Osteoblast (primary cell): ENCODE measurements around the gene BANP. TPM values are rescaled to one million over a fixed set of nuclear protein-coding genes. Genes with fewer than 3 reads are reported as not detected.
"Not testable (repeated sequence)": the region's sequence is repeated elsewhere in the genome, so short reads cannot be mapped to it uniquely, and the experiment has no call there.

Experiments
- DNase-seq: peaks from one replicate; pipeline ENCODE4 v3.0.0; 2011; ENCODE audit warnings: low spot score, mixed read lengths; ENCODE audit not compliant: insufficient read length; ENCODE audit errors: missing footprints
- H2AFZ ChIP-seq: 2 replicates; pipeline ENCODE4 v1.6.0; 2011; ENCODE audit warnings: mild to moderate bottlenecking, low read length
- H3K27ac ChIP-seq: 2 replicates; pipeline ENCODE4 v1.5.1; 2011; ENCODE audit warnings: mild to moderate bottlenecking, low read depth, low read length, moderate library complexity
- H3K27me3 ChIP-seq: 2 replicates; pipeline ENCODE4 v1.6.0; 2012; ENCODE audit warnings: mild to moderate bottlenecking, control low read depth, inconsistent platforms, low read length, moderate library complexity; ENCODE audit not compliant: insufficient read depth
- H3K36me3 ChIP-seq: 2 replicates; pipeline ENCODE4 v1.5.1; 2011; ENCODE audit warnings: mild to moderate bottlenecking, low read length, control low read depth, moderate library complexity; ENCODE audit not compliant: insufficient read depth
- H3K4me1 ChIP-seq: 2 replicates; pipeline ENCODE4 v1.5.1; 2011; ENCODE audit warnings: mild to moderate bottlenecking, low read length, control low read depth, moderate library complexity; ENCODE audit not compliant: insufficient read depth
- H3K4me2 ChIP-seq: 2 replicates; pipeline ENCODE4 v1.6.0; 2011; ENCODE audit warnings: mild to moderate bottlenecking, low read length; ENCODE audit not compliant: insufficient read depth
- H3K4me3 ChIP-seq: fragments of 200-600 bp; sonication (generic); 3 replicates; pipeline ENCODE4 v1.5.1; 2012; ENCODE audit warnings: mild to moderate bottlenecking, low read length, inconsistent platforms; ENCODE audit not compliant: insufficient read depth
- H3K79me2 ChIP-seq: 2 replicates; pipeline ENCODE4 v1.6.0; 2012; ENCODE audit warnings: mild to moderate bottlenecking, low read length, control low read depth, inconsistent platforms; ENCODE audit not compliant: insufficient read depth
- H3K9me3 ChIP-seq: 2 replicates; pipeline ENCODE4 v1.5.1; 2011; ENCODE audit warnings: low read depth, low read length, control low read depth
- H4K20me1 ChIP-seq: 2 replicates; pipeline ENCODE4 v1.6.0; 2012; ENCODE audit warnings: mild to moderate bottlenecking, low read length, control low read depth; ENCODE audit not compliant: insufficient read depth
- total RNA-seq: library from RNA; depleted of rRNA; stranded (reverse); fragments of >200 nt; gene quantifications from 2 replicates; pipeline ENCODE4 v1.2.3, GENCODE V29; 2012
- TF ChIP-seq, protein P1 (sequence below): IDR thresholded peaks from 2 replicates; pipeline ENCODE4 v1.5.1; 2011; ENCODE audit warnings: mild to moderate bottlenecking, low read depth, low read length, moderate library complexity; ENCODE audit errors: extremely low read depth

The BANP gene
- total RNA-seq, 1 donor, result 23.5 TPM

DNA sequence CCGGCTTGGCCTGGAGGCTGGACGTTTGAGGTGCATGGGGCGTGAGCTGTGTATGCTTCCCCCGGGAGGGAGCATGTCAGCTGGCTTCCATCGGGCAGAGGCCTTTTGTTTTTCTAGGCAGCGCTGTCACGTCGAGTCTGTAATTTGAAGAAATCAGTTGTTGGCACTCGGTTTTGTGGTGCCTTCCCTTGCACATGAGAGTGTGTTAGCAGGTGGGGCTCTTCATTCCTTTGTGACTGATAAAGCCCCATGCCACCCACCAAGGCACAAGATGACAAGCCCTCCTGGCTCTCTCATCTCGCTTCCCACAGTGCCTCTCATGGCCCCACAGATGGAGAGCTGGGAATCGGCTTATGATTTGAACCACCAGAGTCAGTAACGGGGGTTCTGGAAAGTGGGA lies 72.1 kb downstream of the BANP start:
- no peak overlapping the region for H3K4me3 ChIP-seq

GRCh38 chr16:88023786-88024185 lies 72.6 kb downstream of the BANP start:
- Histone ChIP-seq H3K4me3 (no peak overlapping the region), H3K79me2 (no peaks in the 10 kb centered on the region), H3K4me1 (peaks cover 13% of the 10 kb centered on the region), H3K4me2 (no peak overlapping the region), H4K20me1 (peaks cover 21% of the 10 kb centered on the region), H3K36me3 (peaks cover 6% of the 10 kb centered on the region), H3K27ac (no peak overlapping the region), H3K27me3 (no peaks in the 10 kb centered on the region), H2AFZ (no peak overlapping the region), H3K9me3 (no peaks in the 10 kb centered on the region)
- TF ChIP-seq, protein P1, sequence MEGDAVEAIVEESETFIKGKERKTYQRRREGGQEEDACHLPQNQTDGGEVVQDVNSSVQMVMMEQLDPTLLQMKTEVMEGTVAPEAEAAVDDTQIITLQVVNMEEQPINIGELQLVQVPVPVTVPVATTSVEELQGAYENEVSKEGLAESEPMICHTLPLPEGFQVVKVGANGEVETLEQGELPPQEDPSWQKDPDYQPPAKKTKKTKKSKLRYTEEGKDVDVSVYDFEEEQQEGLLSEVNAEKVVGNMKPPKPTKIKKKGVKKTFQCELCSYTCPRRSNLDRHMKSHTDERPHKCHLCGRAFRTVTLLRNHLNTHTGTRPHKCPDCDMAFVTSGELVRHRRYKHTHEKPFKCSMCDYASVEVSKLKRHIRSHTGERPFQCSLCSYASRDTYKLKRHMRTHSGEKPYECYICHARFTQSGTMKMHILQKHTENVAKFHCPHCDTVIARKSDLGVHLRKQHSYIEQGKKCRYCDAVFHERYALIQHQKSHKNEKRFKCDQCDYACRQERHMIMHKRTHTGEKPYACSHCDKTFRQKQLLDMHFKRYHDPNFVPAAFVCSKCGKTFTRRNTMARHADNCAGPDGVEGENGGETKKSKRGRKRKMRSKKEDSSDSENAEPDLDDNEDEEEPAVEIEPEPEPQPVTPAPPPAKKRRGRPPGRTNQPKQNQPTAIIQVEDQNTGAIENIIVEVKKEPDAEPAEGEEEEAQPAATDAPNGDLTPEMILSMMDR, result no peak
- no peak for DNase-seq

More for the DNA sequence above, 72.1 kb downstream of the BANP start:
- no peak for DNase-seq
- Histone ChIP-seq H3K9me3 (no peaks in the 10 kb centered on the region), H3K79me2 (no peaks in the 10 kb centered on the region), H3K27ac (no peak overlapping the region), H4K20me1 (peaks cover 21% of the 10 kb centered on the region), H3K4me2 (no peak overlapping the region), H2AFZ (no peak overlapping the region), H3K36me3 (peaks cover 6% of the 10 kb centered on the region), H3K27me3 (no peaks in the 10 kb centered on the region), H3K4me1 (peaks cover 13% of the 10 kb centered on the region)
- TF ChIP-seq, protein P1, result no peak

DNA sequence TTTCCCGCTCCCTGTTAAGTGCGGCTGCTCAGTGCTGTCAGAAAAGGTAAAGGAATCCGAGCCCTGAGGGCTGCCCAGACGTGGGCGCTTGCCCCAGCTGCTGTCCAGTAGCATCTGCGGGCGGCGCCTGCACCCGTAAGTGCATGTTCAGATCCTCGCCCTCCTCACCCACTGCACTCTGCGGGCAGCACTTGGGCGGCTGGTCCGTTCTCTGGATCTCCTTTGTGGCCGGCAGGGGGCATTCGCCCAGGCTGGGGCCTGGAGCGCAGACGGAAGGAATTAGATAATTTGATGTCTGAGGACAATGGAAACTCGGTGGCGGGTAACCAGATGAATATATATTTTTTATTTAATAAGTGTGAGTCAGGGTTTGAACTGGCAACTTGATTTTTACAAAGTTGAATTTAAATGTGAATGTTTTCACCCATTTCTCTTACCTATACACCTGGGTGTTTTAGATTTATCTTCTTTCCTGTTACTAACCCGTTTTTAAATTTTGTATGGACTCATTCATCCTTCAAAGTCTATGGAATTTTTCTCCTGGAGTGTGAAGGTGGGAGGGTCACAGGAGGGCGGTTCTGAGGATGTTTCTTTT lies 73.4 kb downstream of the BANP start:
- not testable (repeated sequence) for H3K79me2 ChIP-seq, H3K36me3 ChIP-seq, H3K9me3 ChIP-seq, H2AFZ ChIP-seq, H3K4me3 ChIP-seq, H3K27me3 ChIP-seq
- Histone ChIP-seq H3K4me2 (peak overlapping the region; percentile 74), H4K20me1 (peaks cover 21% of the 10 kb centered on the region), H3K4me1 (peaks cover 13% of the 10 kb centered on the region), H3K27ac (peak overlapping the region; percentile 74)
- TF ChIP-seq, protein P1, result peak; percentile 56
- DNase-seq, result peak; percentile 97

GRCh38 chr16:88025086-88025492 lies 73.9 kb downstream of the BANP start:
- peak overlapping the region; percentile 74 for H3K4me2 ChIP-seq
- H3K27ac ChIP-seq, result peak overlapping the region; percentile 74
- H3K36me3 ChIP-seq, H3K4me3 ChIP-seq, H3K9me3 ChIP-seq, H3K79me2 ChIP-seq, H3K27me3 ChIP-seq, H2AFZ ChIP-seq: not testable (repeated sequence)
- peaks cover 13% of the 10 kb centered on the region for H3K4me1 ChIP-seq
- peak; percentile 96 for DNase-seq
- peaks cover 16% of the 10 kb centered on the region for H4K20me1 ChIP-seq

- not testable (repeated sequence) for H3K79me2 ChIP-seq, H3K27ac ChIP-seq, DNase-seq, H3K4me3 ChIP-seq, H3K27me3 ChIP-seq, H3K36me3 ChIP-seq, H2AFZ ChIP-seq, H3K4me2 ChIP-seq, H3K9me3 ChIP-seq
- peaks cover 13% of the 10 kb centered on the region for H4K20me1 ChIP-seq
- H3K4me1 ChIP-seq, result peaks cover 13% of the 10 kb centered on the region
These were observed 74.8 kb downstream of the BANP start for GRCh38 chr16:88025828-88026555.
